ENCODE results near the gene PLEKHA7. TPM values are rescaled to one million over a fixed set of nuclear protein-coding genes. Genes with fewer than 3 reads are reported as not detected.

Gene PLEKHA7
- total RNA-seq, 1 experiment from 2014 or later = 13.0 TPM

- TF ChIP-seq OVOL2 (CRISPR knock-in tag; IDR thresholded peaks at IDR 0.05; ENCODE audit: borderline replicate concordance) (no peak), CREM (CRISPR knock-in tag; IDR thresholded peaks at IDR 0.05) (no peak), ZNF121 (CRISPR knock-in tag; IDR thresholded peaks at IDR 0.05) (no peak), ZNF532 (CRISPR knock-in tag; IDR thresholded peaks at IDR 0.05; ENCODE audit: borderline replicate concordance) (no peak), SMAD4 (CRISPR knock-in tag; IDR thresholded peaks at IDR 0.05) (no peak), FOXP4 (CRISPR knock-in tag; IDR thresholded peaks at IDR 0.05) (no peak), CBFB (CRISPR knock-in tag; IDR thresholded peaks at IDR 0.05; ENCODE audit: low read depth) (no peak), KAT7 (CRISPR knock-in tag; IDR thresholded peaks at IDR 0.05; ENCODE audit: borderline replicate concordance) (no peak), IRF2 (CRISPR knock-in tag; IDR thresholded peaks at IDR 0.05; ENCODE audit: borderline replicate concordance, low read depth) (no peak), ARID4B (CRISPR knock-in tag; IDR thresholded peaks at IDR 0.05; ENCODE audit: borderline replicate concordance) (no peak), SP1 (CRISPR knock-in tag; conservative IDR thresholded peaks at IDR 0.05) (no peak), JUN (CRISPR knock-in tag; IDR thresholded peaks at IDR 0.05) (no peak), E2F4 (CRISPR knock-in tag; IDR thresholded peaks at IDR 0.05; ENCODE audit: borderline replicate concordance, low read depth) (no peak), FOXP1 (CRISPR knock-in tag; IDR thresholded peaks at IDR 0.05; ENCODE audit: borderline replicate concordance) (no peak), CREB1 (CRISPR knock-in tag; IDR thresholded peaks at IDR 0.05) (no peak), NFYB (CRISPR knock-in tag; conservative IDR thresholded peaks at IDR 0.05; ENCODE audit: low read depth) (no peak), E2F1 (CRISPR knock-in tag; IDR thresholded peaks at IDR 0.05) (no peak), USF2 (CRISPR knock-in tag; IDR thresholded peaks at IDR 0.05) (no peak)
- Mint-ChIP-seq H3K4me3 (no peak overlapping the region), H3K9me3 (no peaks in the 10 kb centered on the region), H3K27ac (no peak overlapping the region), H3K27me3 (ENCODE audit: low read depth) (no peaks in the 10 kb centered on the region), H3K36me3 (peaks cover 4% of the 10 kb centered on the region), H3K4me1 (no peaks in the 10 kb centered on the region)
- CTCF ChIA-PET = interaction anchor here (1.1 kb wide), 1 partner anchor 272 kb away, joined by 4 read pairs; no protein-coding TSS in a partner anchor
- no peak for ATAC-seq
- POLR2A ChIA-PET = no interaction called here
- DNase-seq (ENCODE audit: low spot score) = no peak
These were observed 222.8 kb downstream of the PLEKHA7 start for GRCh38 chr11:16791191-16791961.

Data from WTC11 (cell line).